Measurements from ENCODE around the gene CDKAL1.

CDKAL1 gene

DNA sequence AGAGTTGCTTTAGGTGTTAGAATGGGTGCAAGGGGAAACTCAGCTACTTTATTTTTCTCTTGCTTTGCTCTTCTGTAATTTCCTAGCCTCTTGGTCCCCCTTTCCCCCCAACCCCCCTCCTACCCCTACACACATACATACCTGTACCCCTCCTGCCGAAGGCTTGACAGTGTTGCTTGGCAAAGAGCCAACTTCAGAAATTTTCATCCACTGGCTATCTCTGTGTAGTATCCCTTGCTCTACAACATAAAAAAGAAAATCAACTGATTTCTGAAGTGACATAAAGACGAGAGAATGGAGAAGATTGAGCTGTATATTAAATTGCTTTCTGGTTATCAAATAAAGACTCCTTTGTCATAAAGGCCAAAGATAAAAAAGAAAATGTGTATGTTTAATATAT, 561.2 kb downstream of the CDKAL1 start:
- DNase-seq (ENCODE audit: low read depth in 2 of 3, low spot score in 1 of 3), result no peak

DNA sequence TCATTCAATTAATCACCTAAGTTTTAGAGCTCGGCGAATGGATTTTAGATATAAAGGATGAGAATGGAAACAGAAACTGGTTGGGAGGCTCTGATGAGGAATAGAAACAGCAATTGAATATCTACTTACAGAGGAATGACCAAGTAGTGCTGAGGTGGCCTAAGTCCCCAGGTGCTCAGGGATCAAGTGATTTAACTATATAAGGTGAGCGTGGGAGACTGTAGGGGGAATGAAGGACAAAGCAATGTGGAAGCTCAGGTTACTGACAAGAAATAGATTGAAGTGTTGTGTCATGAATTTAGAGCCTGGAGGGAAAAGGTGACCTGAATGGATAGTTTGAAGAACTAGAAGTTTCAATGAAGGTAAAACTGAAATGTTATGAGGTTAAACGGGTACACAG, 563.9 kb downstream of the CDKAL1 start:
- DNase-seq (ENCODE audit: low read depth in 2 of 3, low spot score in 1 of 3), result no peak

DNA sequence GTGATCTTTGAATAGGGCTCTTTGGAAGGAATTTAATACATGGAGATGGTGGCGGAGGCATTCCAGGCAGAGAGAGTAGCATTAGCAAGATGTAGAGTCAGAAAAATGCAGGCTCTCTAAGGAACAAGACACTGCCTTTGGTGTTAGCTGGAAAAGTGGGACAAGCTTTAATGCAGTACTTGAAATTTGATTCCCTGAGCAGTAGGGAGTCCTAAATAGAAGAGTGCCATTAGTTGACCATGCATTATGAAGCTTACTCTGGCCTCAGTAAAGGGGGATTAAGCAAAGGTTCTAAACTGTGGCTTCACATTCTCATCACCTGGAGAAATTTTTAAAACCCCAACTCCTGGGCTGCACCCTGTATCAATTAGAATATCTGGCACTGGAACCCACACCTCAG, 564.5 kb downstream of the CDKAL1 start:
- DNase-seq (ENCODE audit: low read depth in 2 of 3, low spot score in 1 of 3), result no peak

DNA sequence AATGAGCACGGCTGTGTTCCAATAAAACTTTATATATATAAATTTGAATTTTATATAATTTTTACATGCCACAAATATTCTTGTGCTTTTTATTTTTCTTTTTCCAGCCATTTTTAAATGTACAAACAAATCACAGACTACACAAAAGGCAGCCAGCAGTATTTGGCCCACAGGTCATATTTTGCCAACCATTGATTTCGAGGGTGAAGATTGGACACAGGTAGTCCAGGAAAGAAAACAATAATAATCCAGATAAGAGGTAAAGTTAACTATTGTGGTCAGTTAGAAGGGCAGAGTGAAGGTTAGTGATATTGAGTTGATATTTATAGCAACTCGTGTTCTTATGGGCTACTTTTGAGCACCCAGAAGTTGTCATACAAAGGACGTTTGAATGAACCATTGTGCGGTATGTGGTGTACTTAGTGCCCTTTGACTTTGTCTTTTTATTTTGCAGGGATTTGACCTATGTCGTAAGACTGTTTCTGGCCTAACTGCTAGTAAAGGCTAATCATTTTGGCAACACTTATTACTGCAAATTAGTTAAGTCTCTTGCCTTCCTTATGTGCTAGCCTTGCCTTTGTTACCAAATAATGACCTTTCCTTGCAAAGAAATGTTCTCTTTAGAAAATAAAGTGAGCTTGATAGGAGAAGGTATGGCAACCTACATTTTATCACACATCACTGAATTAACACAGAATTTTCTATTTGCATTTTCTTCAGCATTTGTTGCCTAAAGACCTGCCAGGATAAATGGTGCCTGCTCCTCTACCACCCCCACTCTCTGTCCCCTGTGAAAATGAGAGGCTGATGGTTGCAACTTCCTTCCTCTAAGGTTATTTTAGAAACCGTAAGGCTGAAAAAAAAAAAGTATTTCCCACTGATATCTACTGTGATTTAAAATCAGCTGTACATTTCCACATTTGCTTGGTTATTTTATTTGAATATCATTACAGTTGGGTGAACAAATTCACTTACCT, 565.4 kb downstream of the CDKAL1 start:
- no peak for DNase-seq (ENCODE audit: low read depth in 2 of 3, low spot score in 1 of 3)

DNA sequence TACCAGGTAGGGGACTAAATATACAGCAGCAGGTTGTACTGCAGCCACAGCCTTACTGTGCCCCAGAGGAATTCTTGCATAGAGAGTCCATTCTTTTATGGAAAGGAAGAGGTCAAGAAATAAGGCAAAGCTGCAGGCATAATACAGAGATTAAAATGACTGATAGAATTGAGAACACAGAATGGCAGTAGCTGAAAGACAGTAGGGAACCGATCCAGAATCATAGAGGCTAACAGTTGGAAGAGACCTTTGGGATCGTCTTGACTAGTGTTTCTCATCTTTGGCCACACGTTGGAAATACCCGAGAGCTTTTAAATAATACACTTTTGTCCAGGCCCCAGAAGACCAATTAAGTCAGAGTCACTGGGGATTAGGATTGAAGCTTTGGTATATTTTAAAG, 566.7 kb downstream of the CDKAL1 start:
- DNase-seq (ENCODE audit: low read depth in 2 of 3, low spot score in 1 of 3), result no peak

DNA sequence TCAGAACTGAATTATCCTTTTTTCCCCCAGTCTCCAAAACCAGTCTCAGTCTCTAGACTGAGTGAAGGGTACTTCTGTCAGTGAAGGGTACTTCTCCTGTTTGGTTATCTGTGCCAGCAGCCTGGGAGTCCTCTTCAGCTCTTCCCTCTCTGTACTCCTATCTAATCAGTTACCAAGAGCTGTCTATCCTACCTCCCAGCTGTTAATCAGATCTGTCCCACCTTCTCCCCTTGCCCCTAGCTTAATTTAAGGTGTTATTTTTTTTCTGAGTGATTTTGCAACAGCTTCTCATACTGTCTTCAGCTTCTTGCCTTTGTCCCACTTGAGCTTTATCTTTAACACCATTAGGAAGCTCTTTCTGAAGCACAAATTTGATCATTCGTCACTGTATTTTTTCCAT, 567.4 kb downstream of the CDKAL1 start:
- DNase-seq (ENCODE audit: low read depth in 2 of 3, low spot score in 1 of 3), result no peak

DNA sequence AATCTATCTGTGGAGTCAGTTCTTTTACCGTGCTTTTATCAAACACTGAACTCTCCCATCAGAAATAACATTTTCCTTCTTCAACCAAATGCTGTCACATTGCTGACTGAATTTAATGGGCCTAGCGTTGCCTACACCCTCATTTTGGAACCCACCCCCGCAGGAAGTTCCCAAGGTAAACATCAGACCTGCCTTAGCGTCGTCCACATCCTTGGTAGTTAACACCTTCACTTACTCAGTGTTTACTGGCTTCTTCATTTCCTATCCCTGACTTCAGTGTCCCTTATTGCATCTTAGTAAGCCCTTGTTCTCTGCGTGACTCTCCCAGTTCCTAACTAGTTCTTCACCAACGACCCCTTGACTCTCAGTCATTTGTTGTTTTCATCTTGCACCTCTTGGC, 567.9 kb downstream of the CDKAL1 start:
- no peak for DNase-seq (ENCODE audit: low read depth in 2 of 3, low spot score in 1 of 3)

DNA sequence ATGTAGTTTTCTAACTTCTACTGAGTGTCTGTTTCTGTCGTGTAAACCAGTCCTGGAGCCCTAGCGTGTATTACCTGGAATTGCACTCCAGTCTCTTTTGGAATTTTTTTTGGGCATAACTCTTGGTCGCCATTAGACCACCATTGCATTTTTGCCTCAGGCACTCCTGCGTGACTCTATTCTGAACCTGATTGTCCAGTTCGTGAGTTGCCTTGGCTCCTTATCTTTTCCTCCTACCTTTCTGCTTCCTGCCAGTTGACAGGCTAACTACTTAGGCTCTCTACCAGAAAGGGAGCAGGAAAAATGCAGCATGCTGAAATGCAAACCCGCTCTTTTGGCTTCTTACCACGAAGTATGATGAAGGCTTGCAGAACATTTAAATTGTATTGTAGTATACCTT, 568.4 kb downstream of the CDKAL1 start:
- no peak for DNase-seq (ENCODE audit: low read depth in 2 of 3, low spot score in 1 of 3)

DNA sequence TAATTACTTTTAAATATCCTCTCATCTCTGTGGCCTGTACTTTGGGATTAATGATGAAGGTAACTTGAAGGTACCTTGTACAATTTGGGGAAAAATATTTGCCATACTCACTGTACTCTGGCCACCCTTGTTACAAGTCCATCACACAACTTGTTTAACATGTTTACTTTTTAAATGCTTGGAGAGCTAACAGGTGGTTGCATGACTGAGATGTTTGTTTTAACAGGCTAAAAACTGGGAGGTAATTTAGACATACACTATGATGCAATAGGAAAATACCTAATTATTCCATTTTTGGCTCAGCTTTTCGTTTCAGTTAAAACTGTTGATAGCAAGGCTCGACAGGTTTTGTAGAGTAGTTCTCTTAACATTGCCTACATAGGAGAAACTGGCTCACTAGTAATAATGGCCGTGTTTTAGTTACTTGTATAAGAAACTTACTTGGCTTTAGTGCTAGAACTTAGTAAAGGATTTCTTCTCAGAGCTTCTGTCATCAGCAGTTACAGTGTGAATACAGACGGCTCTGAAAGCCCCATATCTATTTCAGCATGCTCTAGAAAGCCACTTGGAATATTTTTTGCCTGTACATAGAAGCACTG, 569.5 kb downstream of the CDKAL1 start:
- DNase-seq (ENCODE audit: low read depth in 2 of 3, low spot score in 1 of 3), result no peak

DNA sequence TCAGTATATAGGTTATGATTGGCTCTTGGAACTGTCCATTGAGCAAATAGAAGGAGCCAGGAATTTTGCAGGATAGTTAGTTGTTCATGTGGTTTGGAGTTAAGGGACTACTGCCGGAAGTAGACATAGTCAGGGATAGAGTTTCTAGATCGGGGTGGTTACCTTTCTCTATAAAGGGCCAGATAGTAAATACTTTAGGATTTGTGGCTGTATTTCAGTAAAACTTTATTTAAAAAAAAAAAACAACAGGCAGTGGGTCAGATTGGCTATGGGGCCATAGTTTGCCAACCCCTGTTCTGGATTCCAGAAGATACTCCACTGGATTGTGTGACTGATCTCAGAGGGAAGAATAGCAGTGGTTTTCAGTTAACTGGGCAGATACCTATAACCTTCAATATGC, 570.0 kb downstream of the CDKAL1 start:
- no peak for DNase-seq (ENCODE audit: low read depth in 2 of 3, low spot score in 1 of 3)

DNA sequence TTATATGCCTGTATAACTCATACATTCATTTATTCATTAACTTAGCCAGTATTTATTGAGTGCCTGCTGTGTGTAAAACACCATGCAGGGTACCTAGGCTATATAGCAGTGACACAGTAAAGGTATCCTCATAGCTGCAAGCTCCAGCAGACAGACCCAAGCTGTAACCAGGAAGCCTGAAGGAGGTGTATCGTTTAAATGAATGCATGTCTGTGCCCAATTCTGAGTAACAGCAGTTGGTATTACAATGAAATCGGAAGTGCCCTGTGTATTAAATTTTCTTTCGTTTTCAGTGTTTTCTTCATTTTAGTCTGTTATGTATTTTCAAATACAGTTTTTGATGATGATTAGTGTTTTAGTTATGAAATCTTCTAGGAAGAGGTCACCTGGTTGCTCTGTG, 573.5 kb downstream of the CDKAL1 start:
- DNase-seq (ENCODE audit: low read depth in 2 of 3, low spot score in 1 of 3), result no peak

DNA sequence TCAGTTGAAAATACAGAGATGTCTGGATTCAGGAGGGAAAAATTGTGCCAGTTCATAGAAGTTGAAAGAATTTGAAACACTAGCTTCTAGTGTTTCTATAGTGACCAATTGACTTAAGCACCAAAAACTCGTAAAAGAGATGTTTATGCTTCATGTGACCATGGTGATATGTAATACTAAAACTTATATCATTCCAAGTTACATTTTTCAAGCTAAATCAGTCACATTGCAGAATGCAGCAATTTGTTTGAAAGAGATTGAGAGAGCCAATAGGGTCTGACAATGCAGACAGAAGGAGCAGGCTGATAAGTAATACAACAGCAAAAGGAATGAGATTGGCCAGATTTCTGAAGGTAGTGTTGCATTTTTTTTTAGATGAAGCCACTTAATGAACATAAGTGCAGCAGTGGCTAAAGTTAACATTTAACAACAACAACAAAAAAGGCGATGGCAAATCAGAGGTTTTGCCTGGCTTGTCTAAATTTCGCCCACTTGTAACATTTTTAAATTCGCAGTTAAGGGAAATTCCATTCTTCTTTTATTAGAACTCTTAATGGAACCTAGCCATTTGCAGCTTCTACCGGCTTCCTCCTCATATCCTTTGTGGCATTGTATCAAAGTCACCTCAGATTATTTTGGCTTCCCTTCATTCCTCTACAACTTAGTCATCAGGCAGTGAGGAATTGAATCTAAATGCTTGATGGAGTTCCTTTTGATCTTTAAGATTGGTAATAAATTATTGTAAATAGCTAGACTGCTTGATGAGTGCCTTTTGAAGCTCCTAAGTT, 575.3 kb downstream of the CDKAL1 start:
- DNase-seq (ENCODE audit: low read depth in 2 of 3, low spot score in 1 of 3), result no peak

DNA sequence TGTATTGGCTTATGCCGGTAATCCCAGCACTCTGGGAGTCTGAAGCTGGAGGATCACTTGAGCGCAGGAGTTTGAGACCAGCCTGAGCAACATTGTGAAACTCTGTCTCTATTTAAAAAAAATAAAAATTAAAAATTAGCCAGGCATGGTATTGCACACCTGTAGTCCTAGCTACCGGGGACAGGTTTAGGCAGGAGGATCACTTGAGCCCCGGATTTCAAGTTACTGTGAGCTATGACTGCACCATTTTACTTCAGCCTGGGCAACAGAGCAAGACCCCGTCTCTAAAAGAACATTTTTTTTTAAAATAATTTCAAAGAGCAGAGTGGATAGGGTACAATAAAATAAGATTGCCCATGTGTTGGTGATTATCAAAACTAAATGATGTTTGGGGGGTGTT, 576.4 kb downstream of the CDKAL1 start:
- no peak for DNase-seq (ENCODE audit: low read depth in 2 of 3, low spot score in 1 of 3)

DNA sequence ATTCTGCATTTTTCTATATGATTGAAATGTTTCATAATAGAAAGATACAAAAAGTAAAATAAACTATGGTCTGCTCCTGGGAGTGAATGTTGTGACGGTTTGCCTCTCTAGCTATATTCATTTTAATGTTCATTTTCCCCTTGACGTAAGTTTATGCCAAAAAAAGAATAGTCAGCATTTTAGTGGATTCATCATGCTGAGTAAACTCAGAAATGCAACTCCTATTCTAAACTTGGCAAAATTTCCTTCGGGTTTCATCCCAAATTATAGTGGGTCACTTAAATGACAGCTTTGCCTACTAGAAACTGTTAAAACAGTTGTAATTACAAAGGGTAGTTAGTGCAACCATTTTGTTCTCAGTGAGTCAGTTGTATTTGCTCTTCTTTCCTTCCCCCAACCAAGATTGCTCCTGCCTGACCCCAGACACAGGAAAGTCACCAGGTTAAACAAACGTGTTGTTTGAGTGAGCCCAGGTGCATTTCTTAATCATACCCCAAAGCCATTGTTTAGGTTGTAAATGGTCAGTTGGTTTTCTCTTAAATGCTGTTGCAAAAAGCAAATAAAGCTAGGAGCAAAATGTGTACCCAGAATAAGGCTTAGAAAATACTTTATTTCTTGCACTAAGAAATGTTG, 577.0 kb downstream of the CDKAL1 start:
- no peak for DNase-seq (ENCODE audit: low read depth in 2 of 3, low spot score in 1 of 3)

DNA sequence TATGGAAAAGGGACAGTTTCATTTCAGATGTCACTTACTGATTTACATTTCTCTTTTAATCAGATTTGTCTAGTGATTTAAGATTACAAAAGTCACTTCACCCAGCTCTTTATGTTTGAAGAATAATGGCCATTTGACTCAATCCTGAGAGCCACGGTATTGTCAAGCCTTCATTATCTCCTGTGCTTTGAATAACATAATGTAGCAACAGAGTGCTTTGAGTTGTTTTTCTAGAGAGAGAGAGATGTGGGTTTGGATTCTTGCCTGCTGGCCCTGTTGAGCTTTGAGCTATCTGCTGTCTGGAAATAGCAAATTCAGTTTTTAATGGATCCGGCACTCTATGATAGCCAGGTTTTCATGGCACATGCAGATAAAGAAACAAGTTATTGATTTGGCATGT, 580.9 kb downstream of the CDKAL1 start:
- no peak for DNase-seq (ENCODE audit: low read depth in 2 of 3, low spot score in 1 of 3)

DNA sequence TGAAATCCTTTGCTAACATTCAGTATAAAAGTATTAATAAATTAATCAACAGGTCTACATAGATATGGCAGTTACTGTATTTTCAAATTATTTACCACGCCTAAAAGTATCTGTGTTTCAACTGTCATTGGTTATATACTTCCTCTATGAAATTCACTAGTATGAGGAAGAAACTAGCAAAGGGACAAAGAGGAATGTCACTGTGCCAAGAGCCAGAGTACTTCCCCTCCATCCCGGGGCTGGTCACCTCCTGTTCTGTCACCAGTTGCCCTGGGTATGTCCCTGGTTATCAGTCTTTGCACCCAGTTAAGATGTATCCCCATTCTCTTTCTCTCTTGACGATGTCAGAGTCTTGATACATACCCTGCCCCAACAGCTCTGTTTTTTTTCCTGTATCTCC, 582.5 kb downstream of the CDKAL1 start:
- DNase-seq (ENCODE audit: low read depth in 2 of 3, low spot score in 1 of 3), result no peak

DNA sequence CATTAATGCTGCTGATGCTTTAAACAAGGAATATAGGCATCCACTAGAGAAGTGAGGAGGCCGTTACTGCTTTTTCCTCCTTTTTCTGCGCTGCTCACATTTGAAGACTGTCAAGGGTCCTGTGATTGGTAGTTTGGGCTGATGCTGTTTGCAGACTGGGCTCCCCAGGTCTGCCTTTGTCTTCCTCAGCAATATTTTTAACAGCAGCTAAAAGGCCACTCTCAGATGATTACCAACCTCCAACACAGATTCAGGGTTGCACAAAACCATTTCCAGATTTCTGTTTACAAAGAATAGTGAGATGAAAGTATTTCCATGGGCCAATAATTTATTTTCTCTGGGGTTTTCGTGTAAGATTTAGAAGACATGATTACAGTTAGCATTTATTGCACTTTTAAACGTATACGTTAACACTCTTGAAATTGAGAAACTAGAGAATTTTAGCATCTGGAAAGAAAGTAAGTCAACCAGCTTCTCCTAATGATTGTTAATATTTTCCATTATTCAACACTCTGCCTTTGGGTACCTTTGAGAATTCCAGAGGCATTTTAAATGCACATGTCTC, 584.0 kb downstream of the CDKAL1 start:
- DNase-seq (ENCODE audit: low read depth in 2 of 3, low spot score in 1 of 3), result no peak

DNA sequence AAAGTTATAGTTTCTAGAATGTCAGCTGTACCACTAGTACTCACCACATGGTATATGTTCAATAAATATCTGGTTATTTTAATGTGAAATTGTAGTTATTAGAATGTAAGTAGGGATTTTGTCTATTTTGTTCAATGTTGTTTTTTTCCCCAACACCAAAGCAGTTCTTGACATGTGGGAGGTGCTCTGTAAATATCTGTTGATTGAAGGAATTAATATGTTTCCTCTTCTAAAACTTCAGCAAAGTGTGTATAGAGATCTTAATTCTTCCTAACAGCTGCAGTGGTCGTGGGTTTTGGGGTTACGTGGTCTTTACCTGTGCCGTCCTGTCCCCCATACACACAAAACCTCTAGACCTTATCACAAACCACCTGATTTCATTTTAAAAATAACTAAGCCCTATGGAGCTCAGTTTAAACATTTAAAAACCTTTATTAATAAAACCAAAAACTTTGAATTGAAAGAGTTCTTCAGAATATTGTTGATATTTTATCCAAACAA, 587.4 kb downstream of the CDKAL1 start:
- DNase-seq (ENCODE audit: low read depth in 2 of 3, low spot score in 1 of 3), result no peak

DNA sequence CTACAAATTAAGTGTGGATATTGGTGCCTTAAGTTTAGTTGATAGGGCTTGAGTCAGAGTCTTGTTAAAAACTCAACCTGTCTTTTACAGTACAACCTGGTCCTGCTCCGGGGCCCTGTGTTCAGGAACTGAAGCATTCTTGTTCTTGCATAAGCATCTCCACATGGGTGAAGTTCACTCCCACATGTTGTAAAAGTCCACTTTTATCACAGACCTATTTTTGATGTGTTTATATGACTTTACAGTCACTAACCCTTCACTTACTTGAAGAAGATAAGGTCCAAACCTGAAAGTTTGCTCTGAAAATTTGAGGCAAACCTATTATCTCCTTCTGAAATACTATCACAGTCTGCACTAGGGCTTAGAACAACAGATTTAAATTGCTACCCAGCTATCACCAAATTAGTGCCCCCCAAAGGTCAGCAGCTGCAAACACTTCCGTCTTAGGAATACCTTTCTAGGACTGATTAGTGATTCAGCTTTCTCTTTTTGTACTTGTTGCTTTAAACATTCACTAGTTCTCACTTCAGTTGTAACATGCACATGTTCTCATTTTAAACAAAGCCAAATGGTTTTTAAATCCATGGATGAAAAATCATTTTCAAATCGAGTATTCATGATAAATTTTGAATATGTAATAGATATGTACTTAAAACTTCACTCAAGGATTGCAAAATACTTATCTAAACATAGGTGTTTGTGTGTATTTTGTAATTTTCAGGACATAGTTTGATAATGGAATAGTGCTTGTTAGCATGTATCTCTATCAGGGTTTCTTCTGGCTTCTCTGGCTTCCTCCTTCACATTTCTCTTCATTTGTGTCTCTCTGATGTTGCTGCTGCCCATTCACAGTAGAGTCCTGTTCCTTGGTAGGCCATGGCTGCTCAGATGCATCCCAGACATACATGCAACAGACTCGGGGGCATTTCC, 589.5 kb downstream of the CDKAL1 start:
- no peak for DNase-seq (ENCODE audit: low read depth in 2 of 3, low spot score in 1 of 3)

DNA sequence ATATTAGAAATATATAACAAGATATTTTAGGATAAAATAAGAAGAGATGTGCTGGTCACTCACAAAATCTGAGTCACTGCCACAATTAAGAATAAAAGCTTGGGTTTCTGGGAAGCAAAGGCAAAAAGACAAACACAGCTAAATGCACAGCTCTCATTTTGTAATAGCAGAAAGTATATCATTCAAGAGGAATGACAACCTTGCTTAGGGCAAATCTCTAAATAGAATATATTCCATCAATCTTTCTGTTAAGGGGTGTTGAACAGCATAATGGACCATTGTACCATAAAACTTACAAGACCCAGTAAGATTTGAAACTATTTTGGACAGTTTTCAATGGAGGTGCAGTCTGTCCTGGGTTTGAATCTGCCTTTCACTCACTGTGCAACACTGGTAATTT, 594.3 kb downstream of the CDKAL1 start:
- no peak for DNase-seq (ENCODE audit: low read depth in 2 of 3, low spot score in 1 of 3)
